H1 (cell line): ENCODE measurements around the gene ICA1. TPM values are rescaled to one million over a fixed set of nuclear protein-coding genes. Genes with fewer than 3 reads are reported as not detected.

Experiments
- CTCF ChIA-PET: fragments of 300-600 bp; sonication (Branson Sonifier 250); formaldehyde crosslinking; loops from one replicate; lab custom pipeline; 2021; ENCODE audit not compliant: partially characterized antibody; lab: Charles Lee
- POLR2A ChIA-PET: fragments of 300-600 bp; sonication (Branson Sonifier 250); formaldehyde crosslinking; loops from one replicate; lab custom pipeline; 2021; ENCODE audit warnings: inconsistent platforms; ENCODE audit not compliant: partially characterized antibody; lab: Charles Lee
- DNase-seq, 2 experiments: peaks; one replicate each; pipeline versions ENCODE4 v3.0.0 to v3.0.0-alpha.2; 2010 to 2022; ENCODE audit warnings: low spot score in 2 of 2, low read depth in 1 of 2, mixed read lengths in 1 of 2
- FAIRE-seq: peaks from 2 replicates; lab custom pipeline; 2011; peaks lifted over from hg19 to GRCh38; lab: Jason Lieb, UNC
- H2AFZ ChIP-seq: 2 replicates; pipeline ENCODE4 v1.8.1; 2012; ENCODE audit warnings: low read length, inconsistent platforms
- H2AK5ac ChIP-seq: 2 replicates; pipeline ENCODE4 v1.6.1; 2013; ENCODE audit warnings: low read depth, low read length
- H2BK120ac ChIP-seq: replicated peaks from 2 replicates; pipeline ENCODE3; 2013; ENCODE audit warnings: low read depth, low read length, inconsistent platforms
- H2BK12ac ChIP-seq: 2 replicates; pipeline ENCODE4 v1.6.1; 2013; ENCODE audit warnings: low read depth, low read length
- H2BK15ac ChIP-seq: 2 replicates; pipeline ENCODE4 v1.6.1; 2013; ENCODE audit warnings: low read length
- H2BK20ac ChIP-seq: 2 replicates; pipeline ENCODE4 v1.6.1; 2013; ENCODE audit warnings: low read length
- H2BK5ac ChIP-seq: 2 replicates; pipeline ENCODE4 v1.6.1; 2013; ENCODE audit warnings: low read depth, low read length
- H3K14ac ChIP-seq: 2 replicates; pipeline ENCODE4 v1.6.1; 2013; ENCODE audit warnings: inconsistent platforms; ENCODE audit not compliant: insufficient read length
- H3K18ac ChIP-seq: 2 replicates; pipeline ENCODE4 v1.6.1; 2013; ENCODE audit warnings: low read length; ENCODE audit errors: extremely low read depth
- H3K23ac ChIP-seq: 2 replicates; pipeline ENCODE4 v1.6.1; 2013; ENCODE audit warnings: inconsistent platforms; ENCODE audit not compliant: insufficient read length
- H3K23me2 ChIP-seq: 2 replicates; pipeline ENCODE4 v1.6.1; 2013; ENCODE audit warnings: low read depth, low read length
- H3K27ac ChIP-seq: 2 replicates; pipeline ENCODE4 v1.6.1; 2011; ENCODE audit warnings: low read depth, low read length, inconsistent platforms
- H3K27me3 ChIP-seq, 4 experiments: replicated peaks in 1 of 4; 1 replicate in 1 of 4; 2 replicates in 3 of 4; pipeline versions ENCODE4 v1.6.1 to v1.8.1; 2011 to 2013; ENCODE audit warnings: low read length in 3 of 4, mild to moderate bottlenecking in 3 of 4, inconsistent platforms in 2 of 4, mixed read lengths in 2 of 4, moderate library complexity in 1 of 4; ENCODE audit not compliant: control insufficient read depth in 3 of 4, insufficient read depth in 3 of 4; ENCODE audit errors: extremely low read depth in 1 of 4
- H3K36me3 ChIP-seq, 4 experiments: 2 replicates each; pipeline versions ENCODE4 v1.6.1 to v1.8.1; 2011 to 2013; ENCODE audit warnings: mild to moderate bottlenecking in 4 of 4, low read length in 3 of 4, moderate library complexity in 2 of 4, control low read depth in 1 of 4, inconsistent platforms in 1 of 4; ENCODE audit not compliant: insufficient read depth in 4 of 4, control insufficient read depth in 2 of 4
- H3K4ac ChIP-seq: replicated peaks from 2 replicates; pipeline ENCODE3; 2013; ENCODE audit warnings: low read length, low read depth, mixed read lengths, inconsistent platforms; ENCODE audit not compliant: insufficient read length
- H3K4me1 ChIP-seq, 4 experiments: replicated peaks in 1 of 4; 1 replicate in 1 of 4; 2 replicates in 3 of 4; pipeline versions ENCODE4 v1.6.1 to v1.8.1; 2011 to 2013; ENCODE audit warnings: low read length in 3 of 4, inconsistent platforms in 2 of 4, mixed read lengths in 1 of 4; ENCODE audit not compliant: insufficient read depth in 4 of 4, control insufficient read depth in 3 of 4
- H3K4me2 ChIP-seq, 2 experiments: 2 replicates each; pipeline versions ENCODE4 v1.6.1 to v1.8.1; 2011 to 2013; ENCODE audit warnings: low read depth in 2 of 2, low read length in 2 of 2, control low read depth in 1 of 2, inconsistent platforms in 1 of 2, mild to moderate bottlenecking in 1 of 2; ENCODE audit not compliant: insufficient read depth in 1 of 2
- H3K4me3 ChIP-seq, 4 experiments: fragments of 200-600, 300-600 bp in 1 of 4; sonication (generic), shearing (Covaris generic), sonication (Bioruptor Twin) in 1 of 4; 2 replicates each; pipeline versions ENCODE4 v1.5.1 to v1.8.1; 2011 to 2016; ENCODE audit warnings: low read length in 4 of 4, low read depth in 3 of 4, control low read depth in 2 of 4, inconsistent platforms in 2 of 4, mild to moderate bottlenecking in 2 of 4, mixed read lengths in 1 of 4, moderate library complexity in 1 of 4; ENCODE audit not compliant: insufficient read depth in 2 of 4; ENCODE audit errors: extremely low read depth in 1 of 4
- H3K56ac ChIP-seq: replicated peaks from 2 replicates; pipeline ENCODE3; 2013; ENCODE audit warnings: low read depth, mild to moderate bottlenecking, mixed read lengths, low read length, inconsistent platforms; ENCODE audit not compliant: insufficient read length
- H3K79me1 ChIP-seq: 2 replicates; pipeline ENCODE4 v1.6.1; 2013; ENCODE audit warnings: low read depth, low read length, control low read depth
- H3K79me2 ChIP-seq, 2 experiments: 2 replicates each; pipeline versions ENCODE4 v1.6.1 to v1.8.1; 2012 to 2013; ENCODE audit warnings: low read length in 2 of 2, mild to moderate bottlenecking in 2 of 2, inconsistent platforms in 1 of 2; ENCODE audit not compliant: insufficient read depth in 2 of 2, control insufficient read depth in 1 of 2
- H3K9ac ChIP-seq, 4 experiments: replicated peaks in 1 of 4; 1 replicate in 1 of 4; 2 replicates in 3 of 4; pipeline versions ENCODE4 v1.6.1 to v1.8.1; 2011 to 2013; ENCODE audit warnings: low read depth in 3 of 4, low read length in 3 of 4, control low read depth in 2 of 4, mild to moderate bottlenecking in 2 of 4, moderate library complexity in 2 of 4, inconsistent platforms in 1 of 4; ENCODE audit errors: extremely low read depth in 1 of 4
- H3K9me3 ChIP-seq, 2 experiments: 2 replicates each; pipeline versions ENCODE4 v1.6.1 to v1.8.1; 2012 to 2013; ENCODE audit warnings: mild to moderate bottlenecking in 2 of 2, moderate library complexity in 2 of 2, control low read depth in 1 of 2, inconsistent platforms in 1 of 2, low read depth in 1 of 2, low read length in 1 of 2, mixed read lengths in 1 of 2; ENCODE audit not compliant: insufficient read depth in 2 of 2
- H4K20me1 ChIP-seq, 2 experiments: replicated peaks in 1 of 2; 2 replicates each; pipeline versions ENCODE3 to v1.8.1; 2011 to 2013; ENCODE audit warnings: inconsistent platforms in 2 of 2, low read length in 2 of 2, mild to moderate bottlenecking in 1 of 2; ENCODE audit not compliant: insufficient read depth in 2 of 2, control insufficient read depth in 1 of 2
- H4K5ac ChIP-seq: 2 replicates; pipeline ENCODE4 v1.6.1; 2013; ENCODE audit warnings: low read length, low read depth, mixed read lengths, inconsistent platforms; ENCODE audit not compliant: insufficient read length
- H4K8ac ChIP-seq: 2 replicates; pipeline ENCODE4 v1.8.0; 2013; ENCODE audit warnings: mild to moderate bottlenecking, moderate library complexity, low read length, inconsistent platforms; ENCODE audit not compliant: insufficient read depth; ENCODE audit errors: extremely low read depth
- H4K91ac ChIP-seq: replicated peaks from 2 replicates; pipeline ENCODE3; 2013; ENCODE audit warnings: low read length, mixed read lengths, inconsistent platforms; ENCODE audit not compliant: insufficient read length
- ATF2 ChIP-seq: IDR thresholded peaks from 2 replicates; pipeline ENCODE4 v1.6.1; 2012; ENCODE audit warnings: low read length, inconsistent platforms
- E2F6 ChIP-seq: IDR thresholded peaks from 2 replicates; pipeline ENCODE4 v1.6.1; 2012; ENCODE audit warnings: inconsistent platforms
- GABPA ChIP-seq: IDR thresholded peaks from 2 replicates; pipeline ENCODE4 v1.6.1; 2011; ENCODE audit warnings: mild to moderate bottlenecking, low read length, moderate library complexity, borderline replicate concordance; ENCODE audit not compliant: insufficient read depth
- KDM5A ChIP-seq: fragments of 200-600 bp; IDR thresholded peaks from 2 replicates; pipeline ENCODE4 v1.7.1; 2012; ENCODE audit warnings: mild to moderate bottlenecking, low read length, inconsistent platforms, mixed read lengths
- NANOG ChIP-seq: IDR thresholded peaks from 2 replicates; pipeline ENCODE4 v1.6.1; 2011; ENCODE audit warnings: low read length, low read depth, mild to moderate bottlenecking, inconsistent platforms; ENCODE audit not compliant: insufficient read depth, poor library complexity, severe bottlenecking
- POLR2AphosphoS5 ChIP-seq: IDR thresholded peaks from 2 replicates; pipeline ENCODE4 v1.6.1; 2011; ENCODE audit warnings: low read depth, low read length
- RAD21 ChIP-seq, 2 experiments: IDR thresholded peaks in 1 of 2; conservative IDR thresholded peaks in 1 of 2; 2 replicates each; pipeline ENCODE4 v1.6.1; 2011; ENCODE audit warnings: low read depth in 2 of 2, low read length in 2 of 2, improper control_type of control experiment in 1 of 2, inconsistent platforms in 1 of 2, mild to moderate bottlenecking in 1 of 2, moderate library complexity in 1 of 2
- SIX5 ChIP-seq: IDR thresholded peaks from 2 replicates; pipeline ENCODE4 v1.6.1; 2011; ENCODE audit warnings: mild to moderate bottlenecking, low read depth, low read length
- SP2 ChIP-seq: IDR thresholded peaks from 2 replicates; pipeline ENCODE4 v1.6.1; 2012; ENCODE audit warnings: mild to moderate bottlenecking, low read length, inconsistent platforms
- polyA plus RNA-seq, 7 experiments: library from polyadenylated mRNA; depleted of rRNA in 3 of 7; stranded (reverse) in 5 of 7; unstranded in 2 of 7; fragments of >200 nt in 5 of 7; fragments of 200-250 nt in 2 of 7; gene quantifications; 1 replicate in 5 of 7; 2 replicates in 1 of 7; 4 replicates in 1 of 7; pipeline versions ENCODE4 v1.2.1 to v1.2.3, GENCODE V29; 2011 to 2013; ENCODE audit warnings: missing spikeins in 2 of 7, mixed read lengths in 2 of 7
- total RNA-seq: library from RNA; stranded (reverse); fragmentation: NEBNext Ultra II Directional; extraction: Animal tissue kit (Norgen Biotek cat#: 25700); gene quantifications from 2 replicates; pipeline ENCODE4 v1.2.1, GENCODE V29; 2021

ICA1 gene
- total and polyA plus RNA-seq, 2 of the 8 experiments (the other 6 are each of a cell fraction or from before 2014, with no cell fraction given), result 14.9 to 37.1 TPM

GRCh38 chr7:8078418-8078817, 183.5 kb downstream of the ICA1 start:
- H4K5ac ChIP-seq, result no peak overlapping the region
- FAIRE-seq, result no peak

More at GRCh38 chr7:8078418-8078817, 183.5 kb downstream of the ICA1 start:
- Histone ChIP-seq H3K4ac (no peak overlapping the region), H4K91ac (no peak overlapping the region), H3K4me3 (no peak overlapping the region), H3K4me1 (no peaks in the 10 kb centered on the region), H2BK15ac (no peak overlapping the region), H4K20me1 (no peaks in the 10 kb centered on the region), H3K27me3 (peaks cover 0 to 1% (median 0%) of the 10 kb centered on the region in 4 experiments; a peak in 1 of 7 replicates), H2AFZ (no peak overlapping the region), H3K79me1 (no peaks in the 10 kb centered on the region), H3K18ac (no peak overlapping the region), H2AK5ac (no peak overlapping the region), H2BK12ac (no peak overlapping the region), H2BK120ac (no peak overlapping the region), H3K9ac (no peak overlapping the region), H3K79me2 (no peaks in the 10 kb centered on the region), H3K9me3 (no peaks in the 10 kb centered on the region), H3K56ac (no peak overlapping the region), H3K23ac (no peak overlapping the region), H3K36me3 (no peaks in the 10 kb centered on the region), H4K8ac (no peak overlapping the region), H3K4me2 (no peak overlapping the region), H3K27ac (no peak overlapping the region), H2BK5ac (no peak overlapping the region), H2BK20ac (no peak overlapping the region), H3K14ac (no peak overlapping the region), H3K23me2 (no peaks in the 10 kb centered on the region)
- DNase-seq, result no peak
- CTCF ChIA-PET, result no interaction called here
- TF ChIP-seq GABPA, result no peak
- no peak for TF ChIP-seq RAD21 (IDR thresholded peaks at IDR 0.05 in 1 of 2, conservative IDR thresholded peaks at IDR 0.05 in 1 of 2; ENCODE audit: low read depth in 2 of 2, low read length in 2 of 2)
- TF ChIP-seq KDM5A, result no peak
- no peak for TF ChIP-seq SP2
- no peak for TF ChIP-seq NANOG
- no peak for TF ChIP-seq ATF2
- TF ChIP-seq E2F6, result no peak
- no peak for TF ChIP-seq POLR2AphosphoS5
- no peak for TF ChIP-seq SIX5
- POLR2A ChIA-PET, result no interaction called here
